Nephron progenitor cell (in vitro differentiated cells): Measurements from ENCODE around the gene DDX24.

Source experiments
- DNase-seq: peaks from one replicate; pipeline ENCODE4 v3.0.0; 2021
- H3K27ac Mint-ChIP-seq: 2 replicates; pipeline ENCODE4 v1.8.0; 2021; ENCODE audit warnings: mild to moderate bottlenecking, moderate library complexity, mixed read lengths
- H3K27me3 Mint-ChIP-seq: 2 replicates; pipeline ENCODE4 v1.8.0; 2021; ENCODE audit warnings: mild to moderate bottlenecking, low read depth, mixed read lengths; ENCODE audit not compliant: poor library complexity
- H3K36me3 Mint-ChIP-seq: 2 replicates; pipeline ENCODE4 v1.8.0; 2021; ENCODE audit warnings: low read depth, mixed read lengths
- H3K4me1 Mint-ChIP-seq: 2 replicates; pipeline ENCODE4 v1.8.0; 2021; ENCODE audit warnings: mixed read lengths
- H3K4me3 Mint-ChIP-seq: 2 replicates; pipeline ENCODE4 v1.8.0; 2021; ENCODE audit warnings: mild to moderate bottlenecking, moderate library complexity, mixed read lengths
- H3K9me3 Mint-ChIP-seq: 2 replicates; pipeline ENCODE4 v1.8.0; 2021; ENCODE audit warnings: mild to moderate bottlenecking, moderate library complexity, mixed read lengths
- TF ChIP-seq, protein P1 (sequence below): fragments of 200-600 bp; sonication (generic); IDR thresholded peaks from 2 replicates; pipeline ENCODE4 v1.5.0; 2021; ENCODE audit warnings: antibody characterized with exemption

DDX24 gene

GRCh38 chr14:94034886-94035285 is 46.1 kb downstream of the DDX24 start:
- Mint-ChIP-seq H3K9me3 (peaks cover 8% of the 10 kb centered on the region), H3K27ac (no peak overlapping the region), H3K4me1 (peaks cover 4% of the 10 kb centered on the region), H3K36me3 (peaks cover 11% of the 10 kb centered on the region), H3K4me3 (no peak overlapping the region), H3K27me3 (peaks cover 10% of the 10 kb centered on the region)
- TF ChIP-seq, protein P1, sequence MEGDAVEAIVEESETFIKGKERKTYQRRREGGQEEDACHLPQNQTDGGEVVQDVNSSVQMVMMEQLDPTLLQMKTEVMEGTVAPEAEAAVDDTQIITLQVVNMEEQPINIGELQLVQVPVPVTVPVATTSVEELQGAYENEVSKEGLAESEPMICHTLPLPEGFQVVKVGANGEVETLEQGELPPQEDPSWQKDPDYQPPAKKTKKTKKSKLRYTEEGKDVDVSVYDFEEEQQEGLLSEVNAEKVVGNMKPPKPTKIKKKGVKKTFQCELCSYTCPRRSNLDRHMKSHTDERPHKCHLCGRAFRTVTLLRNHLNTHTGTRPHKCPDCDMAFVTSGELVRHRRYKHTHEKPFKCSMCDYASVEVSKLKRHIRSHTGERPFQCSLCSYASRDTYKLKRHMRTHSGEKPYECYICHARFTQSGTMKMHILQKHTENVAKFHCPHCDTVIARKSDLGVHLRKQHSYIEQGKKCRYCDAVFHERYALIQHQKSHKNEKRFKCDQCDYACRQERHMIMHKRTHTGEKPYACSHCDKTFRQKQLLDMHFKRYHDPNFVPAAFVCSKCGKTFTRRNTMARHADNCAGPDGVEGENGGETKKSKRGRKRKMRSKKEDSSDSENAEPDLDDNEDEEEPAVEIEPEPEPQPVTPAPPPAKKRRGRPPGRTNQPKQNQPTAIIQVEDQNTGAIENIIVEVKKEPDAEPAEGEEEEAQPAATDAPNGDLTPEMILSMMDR = no peak
- DNase-seq = no peak

DNA sequence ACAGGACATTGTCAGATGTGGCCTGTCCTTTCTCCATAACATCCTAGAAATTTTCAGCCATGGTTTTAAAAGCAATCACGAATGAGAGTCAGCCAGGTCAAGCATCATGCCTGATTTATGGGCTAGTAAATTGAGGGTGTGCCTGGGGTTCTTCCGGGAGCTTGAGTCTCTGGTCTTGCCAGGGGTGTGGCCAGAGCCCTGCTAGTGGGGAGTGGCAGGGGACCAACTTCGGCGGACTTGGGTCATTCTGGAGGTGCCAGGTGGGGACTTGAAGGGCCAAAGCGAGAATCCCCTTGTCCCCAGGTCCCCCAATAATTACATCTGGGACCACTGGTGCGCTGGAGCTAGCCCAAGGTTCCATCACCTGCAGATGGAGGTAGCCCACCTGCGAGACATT is 49.1 kb downstream of the DDX24 start:
- DNase-seq = no peak
- H3K27me3 Mint-ChIP-seq = peaks cover 10% of the 10 kb centered on the region
- H3K4me3 Mint-ChIP-seq = no peak overlapping the region
- H3K4me1 Mint-ChIP-seq = peaks cover 4% of the 10 kb centered on the region
- H3K27ac Mint-ChIP-seq = no peak overlapping the region
- peaks cover 8% of the 10 kb centered on the region for H3K9me3 Mint-ChIP-seq
- TF ChIP-seq, protein P1 = no peak
- peaks cover 11% of the 10 kb centered on the region for H3K36me3 Mint-ChIP-seq

GRCh38 chr14:94031161-94031882 is 49.7 kb downstream of the DDX24 start:
- peaks cover 10% of the 10 kb centered on the region for H3K27me3 Mint-ChIP-seq
- DNase-seq = no peak
- H3K4me3 Mint-ChIP-seq = no peak overlapping the region
- no peaks in the 10 kb centered on the region for H3K4me1 Mint-ChIP-seq
- TF ChIP-seq, protein P1 = no peak
- H3K36me3 Mint-ChIP-seq = peaks cover 7% of the 10 kb centered on the region
- no peak overlapping the region for H3K27ac Mint-ChIP-seq
- peaks cover 8% of the 10 kb centered on the region for H3K9me3 Mint-ChIP-seq

DNA sequence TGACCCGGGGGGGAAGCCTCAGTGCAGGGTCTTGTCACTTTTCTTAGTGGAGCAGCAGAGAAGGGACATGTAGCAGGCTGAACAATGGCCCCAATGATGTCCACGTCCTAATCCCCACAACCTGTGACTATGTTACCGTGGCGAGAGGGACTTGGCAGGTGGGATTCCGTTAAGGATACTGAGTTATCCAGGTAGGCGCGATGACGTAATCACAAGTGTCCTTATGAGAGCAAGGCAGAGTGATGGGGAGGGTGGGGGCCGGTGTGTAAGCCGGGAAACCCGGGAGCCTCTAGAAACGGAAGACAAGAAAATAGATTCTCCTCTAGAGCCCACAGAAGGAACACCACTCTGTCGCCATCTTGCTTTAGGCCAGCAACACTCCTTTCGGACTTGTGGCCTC is 50.4 kb downstream of the DDX24 start:
- Mint-ChIP-seq H3K9me3 (peaks cover 8% of the 10 kb centered on the region), H3K27me3 (peaks cover 10% of the 10 kb centered on the region), H3K4me1 (peaks cover 4% of the 10 kb centered on the region), H3K27ac (peak overlapping the region; percentile 61), H3K36me3 (peaks cover 7% of the 10 kb centered on the region), H3K4me3 (no peak overlapping the region)
- DNase-seq = no peak
- TF ChIP-seq, protein P1 = no peak

DNA sequence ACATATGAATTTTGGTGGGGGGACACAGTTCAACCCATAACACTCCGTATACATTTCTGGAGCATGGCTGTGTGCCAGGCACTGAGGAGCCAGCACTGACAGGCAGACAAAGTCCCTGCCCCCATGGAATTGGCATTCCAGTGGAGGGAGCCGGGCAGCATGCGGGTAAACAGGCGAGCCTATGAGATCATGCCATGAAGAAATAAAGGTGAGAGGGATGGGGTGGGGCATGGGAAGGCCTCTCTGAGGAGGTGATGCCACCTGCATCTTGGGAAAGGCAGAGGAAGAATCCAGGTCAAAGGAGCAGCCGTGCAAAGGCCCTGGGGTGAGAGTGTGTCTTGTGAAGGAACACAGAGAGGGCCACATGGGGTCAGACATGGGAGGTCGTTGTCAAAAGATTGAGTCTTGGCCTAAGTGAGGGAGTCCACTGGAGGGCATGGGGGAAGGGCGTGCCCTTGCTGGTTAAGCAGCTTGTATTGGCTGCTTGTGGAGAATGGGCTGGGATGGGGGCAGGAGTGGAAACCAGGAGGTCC is 51.3 kb downstream of the DDX24 start:
- H3K9me3 Mint-ChIP-seq = peaks cover 8% of the 10 kb centered on the region
- H3K4me3 Mint-ChIP-seq = no peak overlapping the region
- no peak overlapping the region for H3K27ac Mint-ChIP-seq
- peaks cover 10% of the 10 kb centered on the region for H3K27me3 Mint-ChIP-seq
- H3K36me3 Mint-ChIP-seq = peaks cover 7% of the 10 kb centered on the region
- TF ChIP-seq, protein P1 = no peak
- DNase-seq = no peak
- peaks cover 4% of the 10 kb centered on the region for H3K4me1 Mint-ChIP-seq

- Mint-ChIP-seq H3K27me3 (peaks cover 9% of the 10 kb centered on the region), H3K4me1 (peaks cover 4% of the 10 kb centered on the region), H3K4me3 (no peak overlapping the region), H3K9me3 (peaks cover 8% of the 10 kb centered on the region), H3K27ac (no peak overlapping the region), H3K36me3 (peaks cover 7% of the 10 kb centered on the region)
- TF ChIP-seq, protein P1 = no peak
- DNase-seq = no peak
Measured at GRCh38 chr14:94029265-94029664, 51.7 kb downstream of the DDX24 start.
